NCI-H510A treated with DMSO at 0.1 percent for 48 hours (cell line): ENCODE measurements around the gene NMT1.
"Not testable (repeated sequence)": the region's sequence is repeated elsewhere in the genome, so short reads cannot be mapped to it uniquely, and the experiment has no call there.

ENCODE experiments used
- DNase-seq: peaks from one replicate; lab custom pipeline; 2025; lab: John Stamatoyannopoulos, UW

NMT1 gene

DNA sequence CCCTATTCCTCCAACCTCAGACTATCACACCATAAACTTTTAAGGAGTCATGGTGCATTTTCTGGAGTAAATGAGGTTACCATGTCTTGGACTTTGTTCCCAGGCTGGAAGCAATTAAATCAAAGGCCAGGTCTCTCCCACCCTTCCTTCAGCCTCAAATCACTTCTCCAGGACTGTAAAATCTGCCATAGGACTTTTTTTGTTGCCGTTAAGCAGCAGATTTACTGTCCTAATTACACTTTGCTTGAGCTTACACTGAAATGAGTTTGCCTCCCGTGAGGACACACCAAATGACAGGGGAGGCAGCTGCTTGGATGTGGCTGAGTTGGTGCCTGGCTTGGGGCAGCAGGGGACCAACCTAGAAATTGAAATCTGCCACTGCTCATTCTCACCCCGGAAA, 24.4 kb upstream of the NMT1 start:
- DNase-seq, result no peak

DNA sequence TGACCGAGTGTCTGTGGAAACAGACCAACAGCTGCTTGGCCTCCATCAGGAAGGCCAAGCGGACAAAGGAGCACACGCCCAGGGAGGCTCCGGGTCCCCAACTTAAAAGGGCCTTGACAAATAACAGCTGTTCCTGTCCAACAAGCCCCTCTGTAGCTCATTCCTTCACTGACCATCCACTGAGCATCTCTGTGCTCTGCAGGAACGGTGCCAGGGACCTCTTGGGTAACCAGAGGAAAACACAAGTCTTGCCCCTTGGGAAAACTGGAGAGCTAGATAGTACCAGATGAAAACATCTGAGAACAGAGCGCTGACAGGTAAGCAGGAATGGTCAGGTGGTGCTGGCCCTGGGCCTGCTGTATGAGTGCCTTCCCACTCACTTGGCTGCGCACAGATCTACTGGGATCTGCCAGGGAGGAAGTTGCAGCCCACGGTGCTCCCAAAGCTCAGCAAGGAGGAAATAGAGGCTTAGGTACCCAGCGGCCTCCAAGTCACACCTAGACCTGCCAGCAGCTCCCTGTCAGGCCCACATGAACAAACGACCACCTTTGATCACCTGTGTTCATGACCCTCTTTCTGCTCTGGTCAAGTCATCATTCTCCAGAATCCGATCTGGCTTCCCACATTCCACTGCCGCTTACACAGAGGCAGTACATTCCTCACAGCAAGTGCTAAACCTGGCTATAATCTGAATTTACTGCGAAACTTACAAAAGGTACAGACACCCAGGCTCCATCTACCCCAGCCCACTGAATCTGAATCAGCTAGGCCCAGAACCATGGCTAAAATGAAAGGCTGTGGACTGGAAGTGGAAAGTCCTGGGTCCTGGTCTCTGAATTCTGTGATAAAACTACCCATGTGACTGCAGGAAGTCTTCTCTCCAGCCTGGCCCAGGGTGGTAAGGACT, 22.1 kb upstream of the NMT1 start:
- no peak for DNase-seq

GRCh38 chr17:45040459-45040858, 20.7 kb upstream of the NMT1 start:
- no peak for DNase-seq

DNA sequence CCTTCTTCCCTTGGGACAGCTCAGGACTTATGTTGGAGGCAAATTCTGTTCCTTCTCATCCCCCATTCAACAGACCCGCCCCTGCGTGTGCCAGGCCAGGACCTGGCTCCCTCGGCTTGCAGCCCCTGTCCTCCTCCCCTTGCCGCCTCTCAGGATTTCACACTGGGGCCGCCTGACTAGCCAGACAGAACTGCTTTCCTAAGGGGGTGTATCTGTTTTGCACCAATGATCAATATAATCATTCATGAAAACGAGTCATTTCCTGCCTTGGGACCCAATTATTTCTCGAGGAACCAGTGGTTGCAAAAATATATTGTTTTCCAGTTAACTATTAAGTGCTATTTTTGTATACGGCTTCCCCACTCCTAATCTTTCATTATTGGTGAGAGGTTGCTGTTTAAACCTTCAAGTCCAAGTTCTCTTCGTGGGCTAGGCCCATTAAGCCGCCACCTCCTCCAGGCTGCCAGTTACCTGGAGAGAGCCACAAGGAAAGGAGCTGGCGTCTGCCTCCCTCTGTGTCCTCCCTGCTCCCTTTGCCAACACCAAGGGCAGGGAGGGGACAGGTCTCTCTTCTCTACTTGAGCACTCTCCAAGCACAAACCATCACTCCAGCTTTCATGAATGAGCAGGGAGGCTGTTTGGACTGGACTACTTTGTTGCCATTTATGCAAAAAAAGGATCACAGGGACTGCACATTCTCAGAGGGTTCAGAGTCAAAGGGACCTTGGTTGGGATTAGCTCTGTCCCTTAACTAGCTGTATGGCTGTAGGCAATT, 18.6 kb upstream of the NMT1 start:
- DNase-seq, result no peak

DNA sequence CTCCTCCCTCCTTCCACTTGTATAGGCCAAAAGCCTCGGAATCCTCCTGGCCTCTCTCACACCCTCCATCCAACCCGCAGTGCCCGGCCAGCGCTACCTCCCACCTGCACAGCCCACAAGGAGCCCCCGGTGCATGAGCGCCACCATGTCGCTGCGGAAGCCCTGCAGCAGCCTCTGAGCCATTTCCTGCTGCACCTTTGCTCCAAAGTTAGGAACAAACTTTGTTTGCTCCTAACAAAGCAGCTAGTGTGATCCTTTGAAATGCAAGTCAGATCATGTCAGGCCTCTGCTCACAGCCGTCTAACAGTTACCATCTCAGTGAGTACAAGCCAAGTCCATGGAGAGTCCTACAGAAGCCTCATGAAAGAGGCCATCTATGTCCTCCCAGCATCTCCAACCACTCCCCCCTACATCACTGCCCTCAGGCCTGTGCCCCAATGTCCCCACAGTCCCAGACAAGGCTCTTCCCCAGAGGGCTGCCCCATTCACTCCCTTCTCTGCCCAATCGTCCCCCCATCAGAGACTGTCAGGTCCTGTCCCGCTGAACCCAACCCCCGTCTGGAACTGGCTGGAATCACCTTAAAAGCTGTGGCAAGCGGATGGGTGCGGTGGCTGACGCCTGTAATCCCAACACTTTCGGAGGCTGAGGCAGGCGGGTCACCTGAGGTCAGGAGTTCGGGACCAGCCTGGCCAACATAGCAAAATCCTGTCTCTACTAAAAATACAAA, 17.1 kb upstream of the NMT1 start:
- DNase-seq, result no peak

GRCh38 chr17:45046537-45047125, 14.5 kb upstream of the NMT1 start:
- no peak for DNase-seq

DNA sequence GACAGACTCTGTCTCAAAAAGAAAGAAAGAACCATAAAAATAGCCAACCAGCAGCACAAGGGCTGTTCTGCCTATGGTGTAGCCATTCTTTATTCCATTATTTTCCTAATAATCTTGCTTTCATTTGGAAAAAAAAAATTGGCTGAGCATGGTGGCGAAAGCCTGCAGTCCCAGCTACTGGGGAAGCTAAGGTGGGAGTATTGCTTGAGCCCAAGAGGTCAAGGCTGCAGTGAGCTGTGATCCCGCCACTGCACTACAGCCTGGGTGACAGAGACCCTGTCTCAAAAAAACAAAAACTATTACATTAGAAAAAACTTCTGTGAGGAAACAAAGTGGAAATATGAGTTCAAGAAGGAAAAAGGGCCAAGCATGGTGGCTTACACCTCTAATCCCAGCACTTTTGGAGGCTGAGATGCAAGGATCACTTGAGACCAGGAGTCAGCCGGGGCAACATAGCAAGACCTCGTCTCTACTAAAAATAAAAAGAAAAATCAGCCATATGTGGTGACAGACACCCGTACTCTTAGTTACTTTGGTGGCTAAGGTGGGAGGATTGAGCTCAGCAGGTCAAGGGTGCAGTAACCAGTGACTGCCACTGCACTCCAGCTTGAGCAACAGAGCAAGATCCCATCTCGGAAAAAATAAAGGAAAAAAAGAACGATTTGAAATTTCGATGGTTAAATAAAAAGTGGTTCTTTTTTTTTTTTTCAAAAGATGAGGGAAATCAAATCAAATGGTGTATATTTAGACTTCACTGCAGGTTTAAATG, 12.1 kb upstream of the NMT1 start:
- no peak for DNase-seq

DNA sequence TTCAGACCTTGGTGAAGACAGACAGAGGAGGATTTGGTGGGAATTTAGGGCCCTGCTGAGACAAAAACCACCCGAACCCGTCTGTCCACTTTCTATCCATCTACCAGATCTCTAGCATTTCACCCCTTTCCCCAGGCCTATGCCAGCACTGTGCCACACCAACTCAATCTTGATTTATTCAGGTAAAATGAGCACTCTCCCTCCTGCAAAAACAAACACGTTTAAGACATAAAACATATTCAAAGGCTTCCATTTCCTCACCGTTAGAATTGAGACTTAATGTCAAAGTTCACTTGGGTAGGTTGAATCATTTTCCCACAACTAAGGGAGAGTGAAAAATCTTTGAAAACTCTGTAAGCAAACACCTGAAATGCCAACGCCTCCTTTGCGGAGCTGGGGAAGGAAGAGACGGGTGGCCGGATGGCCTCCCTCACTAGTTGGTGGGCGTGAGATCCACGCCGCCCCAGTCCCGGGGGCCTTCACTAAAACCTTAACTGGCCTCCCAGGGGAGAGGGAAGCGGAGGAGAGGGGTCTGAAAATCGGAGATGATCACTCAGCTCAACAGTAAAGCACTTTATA, 10.5 kb upstream of the NMT1 start:
- peak; percentile 44 for DNase-seq

- peak; percentile 92 for DNase-seq
These were observed 9.9 kb upstream of the NMT1 start, which contains the start of gene DCAKD for GRCh38 chr17:45051060-45051719. Gene DCAKD (minus strand): TSS chr17:45051632. CDS start chr17:45034885, 16,747 bp downstream.

DNA sequence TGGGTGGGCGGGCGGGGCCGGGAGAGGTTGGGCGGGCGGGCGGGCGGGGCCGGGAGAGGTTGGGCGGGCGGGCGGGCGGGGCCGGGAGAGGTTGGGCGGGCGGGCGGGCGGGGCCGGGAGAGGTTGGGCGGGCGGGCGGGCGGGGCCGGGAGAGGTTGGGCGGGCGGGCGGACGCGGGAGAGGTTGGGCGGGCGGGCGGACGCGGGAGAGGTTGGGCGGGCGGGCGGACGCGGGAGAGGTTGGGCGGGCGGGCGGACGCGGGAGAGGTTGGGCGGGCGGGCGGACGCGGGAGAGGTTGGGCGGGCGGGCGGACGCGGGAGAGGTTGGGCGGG, 9.4 kb upstream of the NMT1 start:
- DNase-seq, result not testable (repeated sequence)

DNA sequence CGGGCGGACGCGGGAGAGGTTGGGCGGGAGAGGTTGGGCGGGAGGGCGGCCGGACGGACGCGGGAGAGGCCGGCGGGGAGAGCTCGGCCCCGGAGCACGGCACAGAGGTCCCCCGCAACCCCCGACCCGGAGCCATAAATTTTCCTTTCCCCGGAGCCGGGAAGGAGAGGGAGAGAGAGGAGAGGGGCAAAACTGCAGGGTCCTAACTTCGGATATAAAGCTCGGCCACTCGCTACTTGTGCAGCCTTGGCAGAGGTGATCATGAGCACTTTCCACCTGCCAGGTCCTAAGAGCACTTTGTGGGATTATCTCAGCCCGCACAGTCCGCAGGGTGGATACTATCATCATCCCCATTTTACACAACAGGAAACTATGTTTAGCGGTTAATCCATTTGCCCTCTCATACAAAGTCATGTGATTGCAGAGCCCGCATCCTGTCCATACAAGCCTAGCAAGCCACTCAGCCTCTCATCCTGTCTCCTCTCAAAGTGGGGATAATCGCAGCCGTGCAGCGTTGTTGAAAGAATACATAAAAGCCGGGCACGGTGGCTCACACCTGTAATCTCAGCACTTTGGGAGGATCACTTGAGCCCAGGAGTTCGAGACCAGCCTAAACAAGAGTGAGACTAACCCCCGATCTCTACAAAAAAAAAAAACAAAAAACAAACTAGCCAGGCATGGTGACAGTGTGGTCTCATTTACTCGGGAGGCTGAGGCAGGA, 8.9 kb upstream of the NMT1 start:
- peak; percentile 76 for DNase-seq

DNA sequence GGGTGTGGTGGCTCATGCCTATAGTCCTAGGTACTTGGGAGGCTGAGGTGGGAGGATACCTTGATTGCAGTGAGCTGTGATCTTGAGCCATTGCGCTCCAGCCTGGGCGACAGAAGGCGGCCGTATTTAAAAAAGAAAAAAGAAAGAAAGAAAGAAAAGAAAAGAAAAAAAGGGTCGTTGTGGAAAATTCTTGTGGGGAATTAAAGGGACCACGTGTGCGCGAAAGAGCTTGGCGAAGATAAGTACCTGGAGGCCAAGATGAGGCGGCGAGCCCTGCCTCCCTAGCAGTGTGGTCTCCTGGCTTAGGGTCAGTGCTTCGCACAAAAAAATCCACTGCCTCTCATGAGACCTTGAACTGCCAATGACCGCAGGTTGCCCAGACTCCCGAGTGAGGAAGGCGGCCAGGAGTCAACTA, 728 bp upstream of the NMT1 start:
- DNase-seq, result no peak

GRCh38 chr17:45061606-45062205, 589 bp downstream of the NMT1 start:
- DNase-seq, result no peak

DNA sequence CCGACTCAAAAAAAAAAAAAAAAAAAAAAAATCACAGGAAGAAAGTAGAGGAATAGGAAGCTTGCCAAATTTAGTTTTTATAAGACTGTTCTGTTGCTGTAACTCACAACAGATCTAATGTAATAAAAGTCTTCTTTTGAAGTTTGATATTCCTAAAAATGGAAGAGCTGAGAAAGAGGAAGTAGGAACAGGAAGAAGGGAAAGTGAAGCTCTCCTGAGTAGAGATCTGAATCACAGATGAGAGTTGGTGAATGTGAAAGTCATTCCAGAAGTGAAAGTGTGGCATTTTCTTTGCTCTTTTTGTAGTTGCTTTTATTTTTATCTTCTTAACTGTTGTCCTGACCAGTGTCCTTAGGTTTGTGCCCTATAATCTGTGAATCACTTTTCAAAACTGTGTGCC, 2.1 kb downstream of the NMT1 start:
- no peak for DNase-seq

- no peak for DNase-seq
These were observed 6.5 kb downstream of the NMT1 start for GRCh38 chr17:45067637-45068036.

- DNase-seq, result no peak
These were observed 8.9 kb downstream of the NMT1 start for GRCh38 chr17:45070001-45070400.

GRCh38 chr17:45070809-45071208, 9.7 kb downstream of the NMT1 start:
- DNase-seq, result no peak

GRCh38 chr17:45073414-45074070, 12.4 kb downstream of the NMT1 start:
- DNase-seq, result no peak

DNA sequence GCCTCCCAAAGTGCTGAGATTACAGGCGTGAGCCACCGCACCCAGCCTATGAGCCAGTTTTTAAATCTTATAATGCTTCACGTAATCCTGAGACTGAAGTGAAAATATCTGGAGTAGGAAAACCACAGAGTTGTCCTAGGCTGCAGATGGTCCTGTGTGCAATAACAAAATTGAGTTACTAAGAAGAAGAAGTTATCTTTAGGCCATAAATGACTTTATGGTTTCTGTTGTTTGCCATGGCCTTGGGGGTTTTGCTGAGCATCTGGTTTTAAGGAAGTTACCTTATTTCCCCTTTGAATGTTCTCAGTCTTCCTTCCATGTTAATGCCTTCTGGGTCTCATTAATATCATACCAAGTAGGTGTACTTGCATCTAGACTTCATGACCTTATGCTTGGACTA, 16.5 kb downstream of the NMT1 start:
- DNase-seq, result no peak
